ENCODE measurements around the gene ATP13A3.

The ATP13A3 gene

GRCh38 chr3:194486540-194487288 lies at the start of gene ATP13A3:
Gene ATP13A3 (minus strand): TSS chr3:194487002. CDS start chr3:194462190, 24,812 bp downstream.
- in situ Hi-C loops (cut with HindIII; ENCODE audit: low sequenced_read_pairs), result loop anchor here (5.0 kb wide), 2 partner anchors 36 to 71 kb away; no protein-coding TSS in a partner anchor

- in situ Hi-C loops (cut with HindIII; ENCODE audit: low sequenced_read_pairs), result loop anchor here (5.0 kb wide), 1 partner anchor 37 kb away; no protein-coding TSS in a partner anchor
Observed at GRCh38 chr3:194535199-194535598, 48.4 kb upstream of the ATP13A3 start.

- in situ Hi-C loops (cut with HindIII; ENCODE audit: low sequenced_read_pairs), result no loop called here
Observed at GRCh38 chr3:194534243-194534642, 47.4 kb upstream of the ATP13A3 start.

GRCh38 chr3:194532591-194532990 lies 45.8 kb upstream of the ATP13A3 start:
- in situ Hi-C loops (cut with HindIII; ENCODE audit: low sequenced_read_pairs), result no loop called here

GRCh38 chr3:194527726-194528125 lies 40.9 kb upstream of the ATP13A3 start:
- in situ Hi-C loops (cut with HindIII; ENCODE audit: low sequenced_read_pairs), result no loop called here

GRCh38 chr3:194526164-194526563 lies 39.4 kb upstream of the ATP13A3 start:
- in situ Hi-C loops (cut with HindIII; ENCODE audit: low sequenced_read_pairs), result no loop called here

- in situ Hi-C loops (cut with HindIII; ENCODE audit: low sequenced_read_pairs), result loop anchor here (5.0 kb wide), 1 partner anchor 35 kb away; the partner anchor contains the start of gene ATP13A3
Observed at GRCh38 chr3:194522579-194523046, 35.8 kb upstream of the ATP13A3 start.

GRCh38 chr3:194521510-194522260 lies 34.9 kb upstream of the ATP13A3 start:
- in situ Hi-C loops (cut with HindIII; ENCODE audit: low sequenced_read_pairs), result loop anchor here (5.0 kb wide), 1 partner anchor 34 kb away; the partner anchor contains the start of gene ATP13A3

- in situ Hi-C loops (cut with HindIII; ENCODE audit: low sequenced_read_pairs), result loop anchor here (5.0 kb wide), 1 partner anchor 33 kb away; the partner anchor contains the start of gene ATP13A3
Observed at GRCh38 chr3:194520682-194521162, 33.9 kb upstream of the ATP13A3 start.

- in situ Hi-C loops (cut with HindIII; ENCODE audit: low sequenced_read_pairs), result loop anchor here (5.0 kb wide), 1 partner anchor 33 kb away; the partner anchor contains the start of gene ATP13A3
Observed at GRCh38 chr3:194520201-194520600, 33.4 kb upstream of the ATP13A3 start.

- in situ Hi-C loops (cut with HindIII; ENCODE audit: low sequenced_read_pairs), result no loop called here
Observed at GRCh38 chr3:194518652-194519051, 31.9 kb upstream of the ATP13A3 start.

GRCh38 chr3:194517333-194517732 lies 30.5 kb upstream of the ATP13A3 start:
- in situ Hi-C loops (cut with HindIII; ENCODE audit: low sequenced_read_pairs), result no loop called here

GRCh38 chr3:194514626-194515025 lies 27.8 kb upstream of the ATP13A3 start:
- in situ Hi-C loops (cut with HindIII; ENCODE audit: low sequenced_read_pairs), result no loop called here

GRCh38 chr3:194512895-194513601 lies 26.2 kb upstream of the ATP13A3 start:
- in situ Hi-C loops (cut with HindIII; ENCODE audit: low sequenced_read_pairs), result no loop called here

GRCh38 chr3:194508491-194509453 lies 22.0 kb upstream of the ATP13A3 start:
- in situ Hi-C loops (cut with HindIII; ENCODE audit: low sequenced_read_pairs), result loop anchor here (5.0 kb wide), 1 partner anchor 51 kb away; no protein-coding TSS in a partner anchor

GRCh38 chr3:194507571-194507970 lies 20.8 kb upstream of the ATP13A3 start:
- in situ Hi-C loops (cut with HindIII; ENCODE audit: low sequenced_read_pairs), result loop anchor here (5.0 kb wide), 1 partner anchor 50 kb away; no protein-coding TSS in a partner anchor

- in situ Hi-C loops (cut with HindIII; ENCODE audit: low sequenced_read_pairs), result loop anchor here (5.0 kb wide), 1 partner anchor 49 kb away; no protein-coding TSS in a partner anchor
Observed at GRCh38 chr3:194505791-194506415, 19.1 kb upstream of the ATP13A3 start.

- in situ Hi-C loops (cut with HindIII; ENCODE audit: low sequenced_read_pairs), result loop anchor here (5.0 kb wide), 1 partner anchor 48 kb away; no protein-coding TSS in a partner anchor
Observed at GRCh38 chr3:194504861-194505260, 18.1 kb upstream of the ATP13A3 start.

GRCh38 chr3:194504146-194504545 lies 17.3 kb upstream of the ATP13A3 start:
- in situ Hi-C loops (cut with HindIII; ENCODE audit: low sequenced_read_pairs), result no loop called here
